Immature natural killer cell (primary cell): ENCODE results near the gene SCYGR4. TPM values are rescaled to one million over a fixed set of nuclear protein-coding genes. Genes with fewer than 3 reads are reported as not detected.

Experiments used
- DNase-seq, 3 donors: peaks; one replicate each; pipeline ENCODE4 v3.0.0; 2022; ENCODE audit warnings: mixed read lengths in 1 of 3
- H3K27ac Mint-ChIP-seq, 6 donors: one replicate each; pipeline ENCODE4 v1.8.0; 2020; ENCODE audit warnings: mixed read lengths in 6 of 6, mild to moderate bottlenecking in 5 of 6, inconsistent platforms in 4 of 6, moderate library complexity in 3 of 6
- H3K27me3 Mint-ChIP-seq, 3 donors: one replicate each; pipeline ENCODE4 v1.8.0; 2020 to 2021; ENCODE audit warnings: low read depth in 3 of 3, mild to moderate bottlenecking in 3 of 3, mixed read lengths in 3 of 3, moderate library complexity in 3 of 3, inconsistent platforms in 1 of 3
- H3K36me3 Mint-ChIP-seq, 3 donors: one replicate each; pipeline ENCODE4 v1.8.0; 2020; ENCODE audit warnings: mixed read lengths in 3 of 3, inconsistent platforms in 2 of 3, mild to moderate bottlenecking in 2 of 3
- H3K4me1 Mint-ChIP-seq, 2 donors: one replicate each; pipeline ENCODE4 v1.8.0; 2020; ENCODE audit warnings: inconsistent platforms in 2 of 2, mild to moderate bottlenecking in 2 of 2, mixed read lengths in 2 of 2, moderate library complexity in 1 of 2
- H3K4me3 Mint-ChIP-seq, 5 donors: one replicate each; pipeline ENCODE4 v1.8.0; 2020; ENCODE audit warnings: mild to moderate bottlenecking in 5 of 5, mixed read lengths in 5 of 5, inconsistent platforms in 3 of 5, moderate library complexity in 3 of 5
- H3K9me3 Mint-ChIP-seq, 6 donors: one replicate each; pipeline ENCODE4 v1.8.0; 2020; ENCODE audit warnings: mild to moderate bottlenecking in 6 of 6, mixed read lengths in 6 of 6, inconsistent platforms in 4 of 6, moderate library complexity in 3 of 6
- polyA plus RNA-seq, 3 donors: library from polyadenylated mRNA; unstranded; fragments of 300-500 nt; fragmentation: Illumina TruSeq; gene quantifications; one replicate each; pipeline ENCODE4 v1.2.3, GENCODE V29; 2021

SCYGR4 gene
- polyA plus RNA-seq, 3 donors from 2014 or later, result not detected

GRCh38 chr2:227623226-227623625 lies 5.9 kb downstream of the SCYGR4 start:
- no peak overlapping the region for H3K27ac Mint-ChIP-seq
- no peaks in the 10 kb centered on the region for H3K9me3 Mint-ChIP-seq
- no peaks in the 10 kb centered on the region for H3K36me3 Mint-ChIP-seq
- no peaks in the 10 kb centered on the region for H3K4me1 Mint-ChIP-seq
- peaks cover 2 to 6% (median 2%) of the 10 kb centered on the region in 3 donors for H3K27me3 Mint-ChIP-seq
- H3K4me3 Mint-ChIP-seq, result no peak overlapping the region
- no peak for DNase-seq

GRCh38 chr2:227625420-227625819 lies 8.1 kb downstream of the SCYGR4 start:
- no peaks in the 10 kb centered on the region for H3K36me3 Mint-ChIP-seq
- peaks cover 2 to 7% (median 2%) of the 10 kb centered on the region in 3 donors for H3K27me3 Mint-ChIP-seq
- H3K27ac Mint-ChIP-seq, result no peak overlapping the region
- H3K4me3 Mint-ChIP-seq, result no peak overlapping the region
- no peak for DNase-seq
- no peaks in the 10 kb centered on the region for H3K4me1 Mint-ChIP-seq
- no peaks in the 10 kb centered on the region for H3K9me3 Mint-ChIP-seq

GRCh38 chr2:227626580-227627151 lies 9.4 kb downstream of the SCYGR4 start:
- no peaks in the 10 kb centered on the region for H3K36me3 Mint-ChIP-seq

GRCh38 chr2:227627769-227628168 lies 10.5 kb downstream of the SCYGR4 start:
- peaks cover 0 to 8% (median 3%) of the 10 kb centered on the region in 3 donors for H3K27me3 Mint-ChIP-seq
- H3K4me1 Mint-ChIP-seq, result no peaks in the 10 kb centered on the region
- no peaks in the 10 kb centered on the region for H3K9me3 Mint-ChIP-seq
- no peak for DNase-seq
- no peak overlapping the region for H3K27ac Mint-ChIP-seq
- H3K36me3 Mint-ChIP-seq, result no peaks in the 10 kb centered on the region
- no peak overlapping the region for H3K4me3 Mint-ChIP-seq

More at GRCh38 chr2:227626580-227627151, 9.4 kb downstream of the SCYGR4 start:
- H3K9me3 Mint-ChIP-seq, result no peaks in the 10 kb centered on the region
- no peak overlapping the region for H3K27ac Mint-ChIP-seq
- no peak for DNase-seq
- H3K27me3 Mint-ChIP-seq, result peaks cover 2 to 8% (median 3%) of the 10 kb centered on the region in 3 donors
- H3K4me1 Mint-ChIP-seq, result no peaks in the 10 kb centered on the region
- no peak overlapping the region for H3K4me3 Mint-ChIP-seq

- H3K36me3 Mint-ChIP-seq, result no peaks in the 10 kb centered on the region
- no peaks in the 10 kb centered on the region for H3K9me3 Mint-ChIP-seq
- H3K27me3 Mint-ChIP-seq, result peaks cover 0 to 6% (median 3%) of the 10 kb centered on the region in 3 donors
- DNase-seq, result no peak
- no peaks in the 10 kb centered on the region for H3K4me1 Mint-ChIP-seq
- H3K27ac Mint-ChIP-seq, result no peak overlapping the region
- H3K4me3 Mint-ChIP-seq, result no peak overlapping the region
Measured at GRCh38 chr2:227629435-227629834, 12.1 kb downstream of the SCYGR4 start.

- Mint-ChIP-seq H3K27ac (no peak overlapping the region), H3K9me3 (no peaks in the 10 kb centered on the region), H3K27me3 (peaks cover 0 to 6% (median 3%) of the 10 kb centered on the region in 3 donors), H3K36me3 (no peaks in the 10 kb centered on the region), H3K4me1 (no peaks in the 10 kb centered on the region), H3K4me3 (no peak overlapping the region)
- no peak for DNase-seq
Measured at GRCh38 chr2:227630322-227630721, 13.0 kb downstream of the SCYGR4 start.

GRCh38 chr2:227632827-227633226 lies 15.5 kb downstream of the SCYGR4 start:
- peaks cover 2 to 6% (median 5%) of the 10 kb centered on the region in 3 donors for H3K27me3 Mint-ChIP-seq
- H3K36me3 Mint-ChIP-seq, result no peaks in the 10 kb centered on the region
- H3K4me1 Mint-ChIP-seq, result no peaks in the 10 kb centered on the region
- no peak for DNase-seq
- H3K4me3 Mint-ChIP-seq, result no peak overlapping the region
- H3K27ac Mint-ChIP-seq, result no peak overlapping the region
- no peaks in the 10 kb centered on the region for H3K9me3 Mint-ChIP-seq

- Mint-ChIP-seq H3K9me3 (no peaks in the 10 kb centered on the region), H3K4me3 (no peak overlapping the region), H3K36me3 (no peaks in the 10 kb centered on the region), H3K27ac (no peak overlapping the region), H3K4me1 (no peaks in the 10 kb centered on the region), H3K27me3 (peaks cover 3 to 6% (median 6%) of the 10 kb centered on the region in 3 donors)
- no peak for DNase-seq
Measured at GRCh38 chr2:227634201-227634600, 16.9 kb downstream of the SCYGR4 start.

- Mint-ChIP-seq H3K4me1 (no peaks in the 10 kb centered on the region), H3K4me3 (no peak overlapping the region), H3K9me3 (no peaks in the 10 kb centered on the region), H3K36me3 (no peaks in the 10 kb centered on the region), H3K27ac (no peak overlapping the region), H3K27me3 (peaks cover 0 to 5% (median 3%) of the 10 kb centered on the region in 3 donors)
- no peak for DNase-seq
Measured at GRCh38 chr2:227642656-227643055, 25.4 kb downstream of the SCYGR4 start.

GRCh38 chr2:227643990-227644551 lies 26.8 kb downstream of the SCYGR4 start:
- no peaks in the 10 kb centered on the region for H3K4me1 Mint-ChIP-seq
- H3K36me3 Mint-ChIP-seq, result no peaks in the 10 kb centered on the region
- H3K4me3 Mint-ChIP-seq, result no peak overlapping the region
- DNase-seq, result no peak
- H3K27ac Mint-ChIP-seq, result no peak overlapping the region
- peaks cover 0 to 2% (median 2%) of the 10 kb centered on the region in 3 donors for H3K27me3 Mint-ChIP-seq
- no peaks in the 10 kb centered on the region for H3K9me3 Mint-ChIP-seq

- Mint-ChIP-seq H3K9me3 (no peaks in the 10 kb centered on the region), H3K4me1 (no peaks in the 10 kb centered on the region), H3K27me3 (peaks cover under 1 to 6% (median 4%) of the 10 kb centered on the region in 3 donors), H3K36me3 (no peaks in the 10 kb centered on the region), H3K4me3 (no peak overlapping the region), H3K27ac (no peak overlapping the region)
- no peak for DNase-seq
Measured at GRCh38 chr2:227653419-227653818, 36.1 kb downstream of the SCYGR4 start.

GRCh38 chr2:227654426-227654825 lies 37.1 kb downstream of the SCYGR4 start:
- no peaks in the 10 kb centered on the region for H3K36me3 Mint-ChIP-seq
- H3K4me1 Mint-ChIP-seq, result no peaks in the 10 kb centered on the region
- H3K4me3 Mint-ChIP-seq, result no peak overlapping the region
- H3K9me3 Mint-ChIP-seq, result no peaks in the 10 kb centered on the region
- no peak overlapping the region for H3K27ac Mint-ChIP-seq
- no peak for DNase-seq
- H3K27me3 Mint-ChIP-seq, result peaks cover 0 to 6% (median 5%) of the 10 kb centered on the region in 3 donors

GRCh38 chr2:227655454-227655853 lies 38.2 kb downstream of the SCYGR4 start:
- Mint-ChIP-seq H3K36me3 (no peaks in the 10 kb centered on the region), H3K27me3 (peaks cover 0 to 7% (median 4%) of the 10 kb centered on the region in 3 donors), H3K27ac (no peak overlapping the region), H3K4me1 (no peaks in the 10 kb centered on the region), H3K9me3 (no peaks in the 10 kb centered on the region), H3K4me3 (no peak overlapping the region)
- DNase-seq, result no peak

- Mint-ChIP-seq H3K27me3 (peaks cover 0 to 7% (median 4%) of the 10 kb centered on the region in 3 donors), H3K36me3 (no peaks in the 10 kb centered on the region), H3K4me3 (no peak overlapping the region), H3K27ac (no peak overlapping the region), H3K9me3 (no peaks in the 10 kb centered on the region), H3K4me1 (no peaks in the 10 kb centered on the region)
- no peak for DNase-seq
Measured at GRCh38 chr2:227657199-227657845, 40.0 kb downstream of the SCYGR4 start.
